ENCODE data around the gene SLK.

SLK gene

DNA sequence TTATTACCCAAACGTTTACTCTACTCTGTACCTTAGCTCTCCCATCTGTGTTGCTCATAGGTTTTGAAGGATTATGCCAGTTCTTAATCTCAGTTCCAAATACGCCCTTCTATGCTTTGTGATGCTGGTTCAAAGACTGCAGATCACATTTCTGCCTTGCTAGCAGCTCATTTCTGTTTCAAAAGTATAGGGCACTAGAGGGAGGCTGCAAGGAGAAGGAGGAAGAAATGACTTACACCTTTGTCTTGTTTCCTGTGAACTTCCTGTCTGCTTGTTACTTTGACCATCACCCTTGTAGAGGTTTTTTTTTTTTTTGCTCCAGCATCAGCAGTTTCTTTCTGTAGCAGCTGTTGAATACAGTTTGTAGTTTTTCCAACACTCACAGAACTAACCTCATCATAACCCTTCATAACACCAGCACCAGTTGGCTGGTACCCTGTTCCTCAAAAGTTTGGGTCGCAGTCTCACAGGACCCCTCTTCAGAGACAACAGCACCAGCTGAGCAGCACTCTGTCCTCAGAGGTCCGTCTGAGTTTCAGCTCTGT is 16.5 kb downstream of the SLK start:
- no peak overlapping the region for H3K4me3 ChIP-seq (replicated peaks in 1 of 2; ENCODE audit: low read depth in 2 of 2, low read length in 2 of 2)
- DNase-seq (ENCODE audit: low read depth in 2 of 2): peak; percentile 22 to 26

DNA sequence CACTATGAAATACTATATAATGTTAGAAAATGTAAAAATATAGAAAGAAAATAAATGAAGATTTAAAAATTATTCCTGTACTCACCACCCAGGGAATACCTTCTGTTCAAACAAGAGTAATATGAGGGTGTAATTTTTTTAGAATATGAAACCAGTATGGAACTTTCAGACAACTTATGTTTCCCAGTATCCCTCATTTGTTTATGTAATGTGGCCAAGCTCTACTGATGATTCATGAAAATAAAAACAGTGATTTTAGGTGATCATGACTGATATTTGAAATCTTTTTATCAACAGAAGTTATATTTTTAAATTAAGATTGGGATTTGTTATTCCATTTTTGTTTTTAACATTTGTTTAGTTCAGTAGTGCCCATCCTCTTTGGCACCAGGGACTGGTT is 18.8 kb downstream of the SLK start:
- peak in 1 of 2 donors; percentile 46 for DNase-seq (ENCODE audit: low read depth in 2 of 2)
- H3K4me3 ChIP-seq (replicated peaks in 1 of 2; ENCODE audit: low read depth in 2 of 2, low read length in 2 of 2): no peak overlapping the region
- TF ChIP-seq CTCF (IDR thresholded peaks at IDR 0.05; ENCODE audit: low read depth, low read length): no peak

More for the DNA sequence above, 16.5 kb downstream of the SLK start:
- TF ChIP-seq CTCF (IDR thresholded peaks at IDR 0.05; ENCODE audit: low read depth, low read length): no peak

DNA sequence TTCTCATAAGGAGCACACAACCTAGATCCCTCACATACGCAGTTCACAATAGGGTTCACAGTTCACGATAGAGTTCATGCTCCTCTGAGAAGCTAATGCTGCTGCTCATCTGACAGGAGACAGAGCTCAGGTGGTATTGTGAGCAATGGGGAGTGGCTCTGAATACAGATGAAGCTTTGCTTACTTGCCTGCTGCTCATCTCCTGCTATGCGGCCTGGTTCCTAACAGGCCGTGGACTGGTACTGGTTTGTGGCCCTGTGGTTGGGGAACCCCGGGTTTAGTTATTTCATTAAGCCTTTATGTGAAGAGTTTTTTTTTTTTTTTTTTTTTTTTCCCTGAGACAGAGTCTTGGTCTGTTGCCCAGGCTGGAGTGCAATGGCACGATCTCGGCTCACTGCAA is 19.4 kb downstream of the SLK start:
- DNase-seq (ENCODE audit: low read depth in 2 of 2): peak in 1 of 2 donors; percentile 25
- no peak for TF ChIP-seq CTCF (IDR thresholded peaks at IDR 0.05; ENCODE audit: low read depth, low read length)
- no peak overlapping the region for H3K4me3 ChIP-seq (replicated peaks in 1 of 2; ENCODE audit: low read depth in 2 of 2, low read length in 2 of 2)

DNA sequence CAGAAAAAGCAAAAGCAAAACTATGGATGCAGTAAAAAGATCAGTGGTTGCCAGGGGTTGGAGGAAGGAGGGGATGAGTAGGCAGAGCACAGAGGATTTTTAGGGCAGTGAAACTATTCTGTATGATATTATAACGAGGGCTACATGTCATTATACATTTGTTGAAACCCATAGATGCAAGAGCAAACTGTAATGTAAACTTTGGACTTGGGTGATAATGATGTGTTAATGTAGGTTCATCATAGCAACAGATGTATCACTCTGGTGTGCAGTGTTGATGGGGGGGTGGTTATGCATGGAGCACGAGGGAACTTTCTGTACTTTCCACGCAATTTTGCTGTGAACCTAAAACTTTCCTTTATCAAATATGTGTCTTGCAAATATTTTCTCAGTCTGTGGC is 23.2 kb downstream of the SLK start:
- no peak for DNase-seq (ENCODE audit: low read depth in 2 of 2)
- TF ChIP-seq CTCF (IDR thresholded peaks at IDR 0.05; ENCODE audit: low read depth, low read length): no peak
- H3K4me3 ChIP-seq (replicated peaks in 1 of 2; ENCODE audit: low read depth in 2 of 2, low read length in 2 of 2): no peak overlapping the region

DNA sequence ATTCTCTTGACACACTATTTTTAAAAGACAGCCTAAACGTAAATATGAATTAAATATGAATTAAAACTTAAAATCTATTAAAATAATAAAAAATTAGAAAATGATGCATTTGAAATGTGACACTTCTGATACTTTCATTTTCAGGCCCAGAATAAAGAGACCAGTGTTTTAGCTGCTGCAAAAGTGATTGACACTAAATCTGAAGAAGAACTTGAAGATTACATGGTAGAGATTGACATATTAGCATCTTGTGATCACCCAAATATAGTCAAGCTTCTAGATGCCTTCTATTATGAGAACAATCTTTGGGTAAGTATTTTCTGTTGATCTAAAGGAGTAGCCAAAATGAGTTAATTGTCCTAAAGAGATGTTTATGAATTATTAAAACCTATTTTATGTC is 23.6 kb downstream of the SLK start:
- no peak for TF ChIP-seq CTCF (IDR thresholded peaks at IDR 0.05; ENCODE audit: low read depth, low read length)
- no peak overlapping the region for H3K4me3 ChIP-seq (replicated peaks in 1 of 2; ENCODE audit: low read depth in 2 of 2, low read length in 2 of 2)
- DNase-seq (ENCODE audit: low read depth in 2 of 2): no peak

DNA sequence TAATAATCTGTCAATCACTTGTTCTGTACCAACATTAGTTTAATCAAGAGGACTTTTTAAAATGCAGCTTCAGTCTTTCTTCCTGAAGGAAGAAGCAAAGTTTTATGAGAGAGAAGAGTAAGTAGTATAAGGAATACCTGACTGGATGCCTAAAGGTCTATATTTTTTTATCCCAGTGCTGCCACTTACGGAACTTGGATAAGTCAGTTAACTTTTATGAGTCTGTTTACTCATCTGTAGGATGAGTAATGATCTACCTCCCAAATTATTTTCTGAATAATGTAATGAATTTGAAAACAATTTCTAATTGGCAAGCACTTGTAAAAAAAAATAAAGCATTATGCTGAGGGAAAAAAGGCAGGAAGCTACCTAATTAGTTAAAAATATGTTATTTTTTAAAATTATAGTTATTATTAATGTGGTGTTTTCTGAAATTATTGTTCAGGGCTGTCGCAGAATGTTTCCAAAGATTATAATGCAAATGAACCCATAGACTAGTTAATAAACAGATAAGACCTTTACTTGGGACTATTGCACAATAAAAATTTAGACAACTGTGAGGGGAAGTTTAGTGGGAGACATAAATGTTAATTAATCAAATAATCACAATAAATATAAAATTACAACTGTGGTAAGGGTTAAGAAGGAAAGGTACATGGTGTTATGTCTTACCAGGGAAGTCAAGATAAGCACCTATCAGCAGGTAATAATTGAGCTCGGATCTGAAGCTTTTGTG is 24.6 kb downstream of the SLK start:
- H3K4me3 ChIP-seq (replicated peaks in 1 of 2; ENCODE audit: low read depth in 2 of 2, low read length in 2 of 2): no peak overlapping the region
- DNase-seq (ENCODE audit: low read depth in 2 of 2): no peak
- no peak for TF ChIP-seq CTCF (IDR thresholded peaks at IDR 0.05; ENCODE audit: low read depth, low read length)

All from cardiac fibroblast (primary cell).